Smooth muscle cell (in vitro differentiated cells): ENCODE results near the gene TF. TPM values are rescaled to one million over a fixed set of nuclear protein-coding genes. Genes with fewer than 3 reads are reported as not detected.
"Not testable (repeated sequence)": the region's sequence is repeated elsewhere in the genome, so short reads cannot be mapped to it uniquely, and the experiment has no call there.

Source experiments
- DNase-seq: peaks from one replicate; lab custom pipeline; 2025; ENCODE audit not compliant: unreplicated experiment; lab: John Stamatoyannopoulos, UW
- H2AFZ ChIP-seq: fragments of 200-600 bp; sonication (generic); 2 replicates; pipeline ENCODE4 v1.6.0; 2016; ENCODE audit warnings: antibody characterized with exemption, low read depth, mild to moderate bottlenecking
- H3F3A ChIP-seq: fragments of 200-600 bp; sonication (generic); 2 replicates; pipeline ENCODE4 v1.6.0; 2017; ENCODE audit warnings: antibody characterized with exemption, low read depth
- H3K27ac ChIP-seq: fragments of 200-600 bp; sonication (generic); 2 replicates; pipeline ENCODE4 v1.5.1; 2016; ENCODE audit warnings: low read depth, mild to moderate bottlenecking
- H3K27me3 ChIP-seq: fragments of 200-600 bp; sonication (generic); 2 replicates; pipeline ENCODE4 v1.6.1; 2016; ENCODE audit warnings: low read depth, mild to moderate bottlenecking
- H3K36me3 ChIP-seq: fragments of 200-600 bp; sonication (generic); 2 replicates; pipeline ENCODE4 v1.5.1; 2016; ENCODE audit warnings: low read depth
- H3K4me1 ChIP-seq: fragments of 200-600 bp; sonication (generic); 2 replicates; pipeline ENCODE4 v1.5.1; 2016; ENCODE audit warnings: low read depth
- H3K4me2 ChIP-seq: fragments of 200-600 bp; sonication (generic); 2 replicates; pipeline ENCODE4 v1.6.0; 2016; ENCODE audit warnings: mild to moderate bottlenecking
- H3K4me3 ChIP-seq: fragments of 200-600 bp; sonication (generic); 2 replicates; pipeline ENCODE4 v1.5.1; 2016; ENCODE audit warnings: mild to moderate bottlenecking
- H3K79me2 ChIP-seq: fragments of 200-600 bp; sonication (generic); 2 replicates; pipeline ENCODE4 v1.6.0; 2016; ENCODE audit warnings: low read depth, mild to moderate bottlenecking
- H3K9ac ChIP-seq: fragments of 200-600 bp; sonication (generic); 2 replicates; pipeline ENCODE4 v1.6.0; 2016; ENCODE audit warnings: low read depth
- H3K9me3 ChIP-seq: fragments of 200-600 bp; sonication (generic); replicated peaks from 2 replicates; pipeline ENCODE4 v1.5.1; 2016; ENCODE audit warnings: low read depth
- H4K20me1 ChIP-seq: fragments of 200-600 bp; sonication (generic); 2 replicates; pipeline ENCODE4 v1.6.0; 2016; ENCODE audit warnings: low read depth
- WGBS: methylation state at CpG from one replicate; pipeline ENCODE4 v1.1.7; 2016; ENCODE audit warnings: low lambda C conversion rate; 5-methylcytosine and 5-hydroxymethylcytosine counted together
- polyA plus RNA-seq: library from polyadenylated mRNA; unstranded; fragments of >200 nt; fragmentation: Nextera tagmentation; extraction: Ambion mirVana; gene quantifications from 2 replicates; pipeline ENCODE4 v1.2.1, GENCODE V29; 2016
- total RNA-seq: library from RNA; depleted of rRNA; stranded (reverse); fragments of >200 nt; gene quantifications from 2 replicates; pipeline ENCODE4 v1.2.3, GENCODE V29; 2014
- TF ChIP-seq, protein P1 (sequence below): fragments of 200-600 bp; sonication (generic); IDR thresholded peaks from 2 replicates; pipeline ENCODE4 v1.5.1; 2017; ENCODE audit warnings: borderline replicate concordance, mild to moderate bottlenecking, antibody characterized with exemption; ENCODE audit not compliant: insufficient read depth, poor library complexity, severe bottlenecking

The TF gene
- total and polyA plus RNA-seq, 2 experiments from 2014 or later, result 1.0 to 1.6 TPM

DNA sequence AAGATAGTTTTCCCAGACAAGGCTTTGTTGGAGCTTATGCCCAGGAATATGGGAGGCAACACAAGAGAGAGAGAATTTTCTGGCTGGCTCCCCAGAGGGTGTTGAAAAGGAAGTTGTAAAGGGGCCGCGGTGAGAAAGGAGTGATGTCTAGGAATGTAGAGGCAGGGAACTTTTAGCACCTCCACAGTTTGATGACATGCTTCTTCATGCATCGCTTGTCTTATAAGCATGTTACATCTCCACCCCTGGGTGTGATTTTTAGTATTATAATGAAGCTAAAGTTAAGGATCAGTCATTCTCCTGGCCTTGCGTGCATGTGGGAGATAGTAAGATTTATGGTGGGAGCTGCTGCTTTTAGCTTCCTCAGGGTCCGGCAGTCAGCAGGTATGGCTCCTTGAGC is 32.8 kb upstream of the TF start:
- Histone ChIP-seq H3K9me3 (no peaks in the 10 kb centered on the region), H3K4me1 (no peaks in the 10 kb centered on the region), H2AFZ (no peak overlapping the region), H3K27me3 (peaks cover 4% of the 10 kb centered on the region), H3K4me3 (no peak overlapping the region), H3K79me2 (no peaks in the 10 kb centered on the region), H3K9ac (no peak overlapping the region), H3K36me3 (no peaks in the 10 kb centered on the region), H3F3A (no peaks in the 10 kb centered on the region), H3K27ac (no peak overlapping the region), H3K4me2 (no peak overlapping the region), H4K20me1 (no peaks in the 10 kb centered on the region)
- whole genome bisulfite sequencing, result 94% methylated on average over 5 of the region's 5 CpGs
- TF ChIP-seq, protein P1, sequence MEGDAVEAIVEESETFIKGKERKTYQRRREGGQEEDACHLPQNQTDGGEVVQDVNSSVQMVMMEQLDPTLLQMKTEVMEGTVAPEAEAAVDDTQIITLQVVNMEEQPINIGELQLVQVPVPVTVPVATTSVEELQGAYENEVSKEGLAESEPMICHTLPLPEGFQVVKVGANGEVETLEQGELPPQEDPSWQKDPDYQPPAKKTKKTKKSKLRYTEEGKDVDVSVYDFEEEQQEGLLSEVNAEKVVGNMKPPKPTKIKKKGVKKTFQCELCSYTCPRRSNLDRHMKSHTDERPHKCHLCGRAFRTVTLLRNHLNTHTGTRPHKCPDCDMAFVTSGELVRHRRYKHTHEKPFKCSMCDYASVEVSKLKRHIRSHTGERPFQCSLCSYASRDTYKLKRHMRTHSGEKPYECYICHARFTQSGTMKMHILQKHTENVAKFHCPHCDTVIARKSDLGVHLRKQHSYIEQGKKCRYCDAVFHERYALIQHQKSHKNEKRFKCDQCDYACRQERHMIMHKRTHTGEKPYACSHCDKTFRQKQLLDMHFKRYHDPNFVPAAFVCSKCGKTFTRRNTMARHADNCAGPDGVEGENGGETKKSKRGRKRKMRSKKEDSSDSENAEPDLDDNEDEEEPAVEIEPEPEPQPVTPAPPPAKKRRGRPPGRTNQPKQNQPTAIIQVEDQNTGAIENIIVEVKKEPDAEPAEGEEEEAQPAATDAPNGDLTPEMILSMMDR, result no peak
- DNase-seq, result no peak

DNA sequence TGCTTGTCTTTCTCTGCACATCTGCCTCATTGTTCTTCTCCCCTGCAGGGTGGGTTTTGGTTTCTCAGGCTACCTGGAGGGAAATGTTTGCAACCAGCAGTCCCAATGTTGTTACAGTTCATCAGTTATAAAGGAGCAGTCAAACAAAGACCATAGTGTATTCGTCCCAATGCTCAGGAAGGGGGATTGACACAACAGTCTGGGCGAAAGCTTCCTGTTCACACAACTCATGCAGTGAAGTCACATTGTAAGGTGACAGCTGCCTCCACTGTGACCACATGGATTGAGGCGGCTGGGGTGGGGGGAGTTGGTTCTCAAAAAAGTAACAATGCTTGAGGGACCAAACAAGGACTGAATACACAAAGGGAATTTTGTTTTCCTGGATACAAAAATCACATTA is 28.8 kb upstream of the TF start:
- no peaks in the 10 kb centered on the region for H3K27me3 ChIP-seq
- H3K4me3 ChIP-seq, result no peak overlapping the region
- H3K9ac ChIP-seq, result no peak overlapping the region
- peaks cover 3% of the 10 kb centered on the region for H3K9me3 ChIP-seq
- no peaks in the 10 kb centered on the region for H4K20me1 ChIP-seq
- H3K79me2 ChIP-seq, result no peaks in the 10 kb centered on the region
- H2AFZ ChIP-seq, result no peak overlapping the region
- TF ChIP-seq, protein P1, result no peak
- H3K4me2 ChIP-seq, result no peak overlapping the region
- no peak for DNase-seq
- H3K36me3 ChIP-seq, result no peaks in the 10 kb centered on the region
- H3F3A ChIP-seq, result no peaks in the 10 kb centered on the region
- no peak overlapping the region for H3K27ac ChIP-seq
- WGBS, result 82% methylated on average over 3 of the region's 3 CpGs
- H3K4me1 ChIP-seq, result no peaks in the 10 kb centered on the region

DNA sequence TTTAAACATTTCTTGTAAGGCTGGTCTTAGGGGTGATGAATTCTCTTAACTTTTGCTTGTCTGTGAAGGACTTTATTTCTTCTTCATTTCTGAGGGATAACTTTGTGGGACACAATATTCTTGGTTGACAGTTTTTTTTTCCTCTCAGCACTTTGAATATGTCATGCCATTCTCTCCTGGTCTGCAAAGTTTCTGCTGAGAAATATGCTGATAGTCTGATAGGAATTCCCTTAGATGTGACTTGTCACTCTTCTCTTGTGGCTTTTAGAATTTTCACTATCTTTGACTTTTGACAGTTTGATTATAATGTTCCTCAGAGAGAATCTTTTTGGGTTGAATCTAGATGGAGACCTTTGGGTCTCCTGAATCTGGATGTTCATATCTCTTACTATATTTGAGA is 23.3 kb upstream of the TF start:
- Histone ChIP-seq H3F3A (no peaks in the 10 kb centered on the region), H3K9ac (no peak overlapping the region), H3K4me1 (no peaks in the 10 kb centered on the region), H3K79me2 (no peaks in the 10 kb centered on the region), H2AFZ (no peak overlapping the region), H3K27ac (no peak overlapping the region), H3K9me3 (peaks cover 5% of the 10 kb centered on the region), H3K36me3 (no peaks in the 10 kb centered on the region), H3K4me3 (no peak overlapping the region), H4K20me1 (no peaks in the 10 kb centered on the region), H3K4me2 (no peak overlapping the region), H3K27me3 (no peaks in the 10 kb centered on the region)
- TF ChIP-seq, protein P1, result no peak
- no peak for DNase-seq

DNA sequence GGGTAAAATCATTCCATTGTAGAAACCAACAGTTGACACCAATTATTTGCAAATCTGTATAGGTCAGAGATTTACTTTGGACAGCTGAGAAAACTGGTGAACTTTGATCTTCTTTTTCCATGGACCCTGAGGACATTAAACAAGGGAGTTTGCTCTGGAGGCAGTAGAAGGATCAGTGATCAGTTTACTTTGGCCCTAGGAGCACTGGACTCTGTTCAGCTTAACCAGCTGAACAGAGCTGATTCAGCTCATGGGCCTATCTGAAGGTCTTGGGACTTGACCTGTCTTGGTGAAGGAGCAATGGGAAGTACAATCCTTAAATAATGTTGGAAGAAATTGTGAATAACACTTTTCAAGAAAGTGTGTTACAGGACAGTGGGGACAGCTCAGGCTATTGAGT is 15.2 kb upstream of the TF start:
- Histone ChIP-seq H3K4me2 (no peak overlapping the region), H3F3A (no peaks in the 10 kb centered on the region), H3K79me2 (no peaks in the 10 kb centered on the region), H3K4me1 (no peaks in the 10 kb centered on the region), H3K4me3 (no peak overlapping the region), H3K9me3 (peaks cover 5% of the 10 kb centered on the region), H3K27ac (no peak overlapping the region), H3K9ac (no peak overlapping the region), H3K27me3 (no peaks in the 10 kb centered on the region), H4K20me1 (no peaks in the 10 kb centered on the region), H2AFZ (no peak overlapping the region), H3K36me3 (no peaks in the 10 kb centered on the region)
- TF ChIP-seq, protein P1, result no peak
- DNase-seq, result no peak

DNA sequence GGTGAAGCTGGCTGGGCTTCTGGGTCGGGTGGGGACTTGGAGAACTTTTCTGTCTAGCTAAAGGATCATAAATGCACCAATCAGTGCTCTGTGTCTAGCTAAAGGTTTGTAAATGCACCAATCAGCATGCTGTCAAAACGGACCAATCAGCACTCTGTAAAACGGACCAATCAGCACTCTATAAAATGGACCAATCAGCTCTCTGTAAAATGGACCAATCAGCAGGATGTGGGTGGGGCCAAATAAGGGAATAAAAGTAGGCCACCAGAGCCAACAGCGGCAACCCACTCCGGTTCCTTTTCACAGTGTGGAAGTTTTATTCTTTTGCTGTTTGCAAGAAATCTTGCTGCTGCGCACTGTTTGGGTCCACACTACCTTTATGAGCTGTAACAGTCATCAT is 14.0 kb upstream of the TF start:
- not testable (repeated sequence) for H3K27me3 ChIP-seq, DNase-seq, H3K4me1 ChIP-seq, H3K4me3 ChIP-seq, H3K79me2 ChIP-seq, H3K9ac ChIP-seq, H3K4me2 ChIP-seq, H3K9me3 ChIP-seq, H2AFZ ChIP-seq, H3K36me3 ChIP-seq, H3F3A ChIP-seq, H4K20me1 ChIP-seq, H3K27ac ChIP-seq
- 79% methylated on average over 6 of the region's 6 CpGs for WGBS
